Heart left ventricle (tissue), 16 donors: Measurements from ENCODE around the gene EPB41. TPM values are rescaled to one million over a fixed set of nuclear protein-coding genes. Genes with fewer than 3 reads are reported as not detected.

Source experiments
- ATAC-seq, 4 donors: fragments of 200-7000 bp; cut with Tn5 transposase; one replicate each; pipeline ENCODE4 v1.9.1; 2020 to 2022; ENCODE audit warnings: moderate library complexity in 4 of 4, mild to moderate bottlenecking in 3 of 4, moderate number of reproducible peaks in 1 of 4
- DNase-seq, 5 donors: peaks; one replicate each; pipeline ENCODE4 v3.0.0-alpha.2; 2020
- H3K27ac ChIP-seq, 12 donors: fragments of 200-600 bp; sonication (generic) in 4 of 12; one replicate each; pipeline versions ENCODE4 v1.5.0 to v1.8.0; 2016 to 2022; ENCODE audit warnings: mild to moderate bottlenecking in 2 of 12
- H3K27me3 ChIP-seq, 9 donors: fragments of 200-600 bp; sonication (generic) in 2 of 9; one replicate each; pipeline versions ENCODE4 v1.5.1 to v1.8.0; 2016 to 2022; ENCODE audit warnings: mild to moderate bottlenecking in 3 of 9
- H3K36me3 ChIP-seq, 9 donors: fragments of 200-600 bp; sonication (generic) in 2 of 9; one replicate each; pipeline versions ENCODE4 v1.5.0 to v1.8.0; 2018 to 2022; ENCODE audit warnings: mild to moderate bottlenecking in 2 of 9
- H3K4me1 ChIP-seq, 12 donors: fragments of 200-600 bp; sonication (generic) in 4 of 12; one replicate each; pipeline versions ENCODE4 v1.5.0 to v1.8.0; 2016 to 2022; ENCODE audit warnings: mild to moderate bottlenecking in 3 of 12
- H3K4me3 ChIP-seq, 12 donors: fragments of 200-600 bp; sonication (generic) in 4 of 12; one replicate each; pipeline versions ENCODE4 v1.5.0 to v1.8.0; 2017 to 2022; ENCODE audit warnings: mild to moderate bottlenecking in 9 of 12, moderate library complexity in 4 of 12
- H3K9me3 ChIP-seq, 12 donors: fragments of 200-600 bp; sonication (generic) in 4 of 12; one replicate each; pipeline versions ENCODE4 v1.5.0 to v1.8.0; 2016 to 2022; ENCODE audit warnings: mild to moderate bottlenecking in 1 of 12
- CTCF ChIP-seq, 12 donors: fragments of 200-600 bp; sonication (generic) in 4 of 12; IDR thresholded peaks; one replicate each; pipeline versions ENCODE4 v1.5.0 to v1.8.0; 2018 to 2022; ENCODE audit warnings: antibody characterized with exemption in 12 of 12, mild to moderate bottlenecking in 5 of 12
- POLR2A ChIP-seq, 2 donors: fragments of 450-650 bp; IDR thresholded peaks; one replicate each; pipeline ENCODE4 v1.6.1; 2017; ENCODE audit warnings: antibody characterized with exemption in 2 of 2, mild to moderate bottlenecking in 2 of 2, moderate library complexity in 2 of 2
- WGBS, 4 donors: extraction: QIAGEN DNeasy Blood & Tissue Kit in 2 of 4; methylation state at CpG; one replicate each; pipeline versions ENCODE4 v1.1.5 to v1.1.7; 2013 to 2018; 5-methylcytosine and 5-hydroxymethylcytosine counted together
- intact Hi-C, 10 donors: fragments of 100-400 bp; cut with DNase I; formaldehyde crosslinking; loops; one replicate each; pipeline versions ENCODE4 v1.11.1 to v1.14.2; 2022
- polyA plus RNA-seq, 2 donors: library from polyadenylated mRNA; stranded (reverse); fragments of 200-250 nt; gene quantifications; one replicate each; pipeline ENCODE4 v1.2.3, GENCODE V29; 2013
- total RNA-seq, 9 donors: library from RNA; depleted of rRNA in 2 of 9; stranded (reverse); fragments of >200 nt in 2 of 9; fragmentation: NEBNext Ultra II Directional in 3 of 9; extraction: Animal tissue kit (Norgen Biotek cat#: 25700) in 3 of 9; gene quantifications; one replicate each; pipeline versions ENCODE4 v1.1.0 to v1.2.4, GENCODE V29; 2016 to 2023
- donor health status: ischemic (EF 13 %, LVEDD 7.1; RV severe dilation, severe dysfunction).
- donor health status: healthy with polysubstance abuse.
- donor health status: DM: no; HTN: yes; CAD: no.
- donor health status: DM: no; HTN: no; CAD: no.
- donor health status: ischemic (EF 25% LVEDD 6.9; RV normal size, moderate dysfunction).
- donor health status: ischemic (EF 25% LVEDD 5.7; RV mildly dilated, moderate dysfunction).
- donor health status: healthy.
- donor health status: DM: yes; HTN: yes; CAD: no.
- donor health status: ischemic (EF 35%, LVEDD 5.7; RV mildly dilated, moderate dysfunction).
- donor health status: nonischemic (EF 11% LVEDD 7.7; RV severe dilation, severe dysfunction).
- donor health status: DM: yes; HTN: yes; CAD: no.
- donor health status: PGD.
- donor health status: ischemic (EF 29% LVEDD 5.4; RV normal size, mild dysfunction).
- donor health status: nonischemic (EF 23%, LVEDD 6.1; RV moderate dilation, normal function).

Gene EPB41
- total and polyA plus RNA-seq, 11 donors = 7.8 to 34.4 (median 20.1) TPM

- 85 to 92% (median 87%) methylated on average over 2 of the region's 2 CpGs for WGBS, 4 donors
- Histone ChIP-seq H3K27me3 (no peaks in the 10 kb centered on the region), H3K4me1 (peaks cover 0 to 21% (median 10%) of the 10 kb centered on the region in 12 donors), H3K27ac (no peak overlapping the region), H3K9me3 (no peaks in the 10 kb centered on the region), H3K36me3 (no peaks in the 10 kb centered on the region), H3K4me3 (no peak overlapping the region)
- intact Hi-C loops = no loop called here
- no peak for TF ChIP-seq CTCF (IDR thresholded peaks at IDR 0.05)
- TF ChIP-seq POLR2A (IDR thresholded peaks at IDR 0.05) = no peak
- ATAC-seq = no peak
- DNase-seq = no peak
Measured at GRCh38 chr1:28917757-28918118, 3.4 kb downstream of the EPB41 start.

- no peaks in the 10 kb centered on the region for H3K27me3 ChIP-seq
- no peak overlapping the region for H3K27ac ChIP-seq
- intact Hi-C loops = no loop called here
- no peak for ATAC-seq
- TF ChIP-seq CTCF (IDR thresholded peaks at IDR 0.05) (no peak), POLR2A (IDR thresholded peaks at IDR 0.05) (no peak)
- no peak for DNase-seq
- H3K36me3 ChIP-seq = no peaks in the 10 kb centered on the region
- H3K9me3 ChIP-seq = no peaks in the 10 kb centered on the region
- WGBS, 4 donors = 94 to 95% (median 95%) methylated on average over 3 of the region's 3 CpGs
- H3K4me3 ChIP-seq = no peak overlapping the region
- peaks cover 0 to 11% (median 0%) of the 10 kb centered on the region in 12 donors for H3K4me1 ChIP-seq
Measured at GRCh38 chr1:28921286-28921869, 7.0 kb downstream of the EPB41 start.

GRCh38 chr1:28925350-28925891 is 11.1 kb downstream of the EPB41 start:
- peak overlapping the region in 1 of 12 donors; percentile 87 for H3K27ac ChIP-seq
- intact Hi-C loops = no loop called here
- WGBS, 4 donors = 95 to 99% (median 97%) methylated on average over 4 of the region's 4 CpGs

More at GRCh38 chr1:28925350-28925891, 11.1 kb downstream of the EPB41 start:
- no peaks in the 10 kb centered on the region for H3K27me3 ChIP-seq
- H3K4me3 ChIP-seq = no peak overlapping the region
- ATAC-seq = no peak
- H3K9me3 ChIP-seq = no peaks in the 10 kb centered on the region
- no peaks in the 10 kb centered on the region for H3K36me3 ChIP-seq
- TF ChIP-seq CTCF (IDR thresholded peaks at IDR 0.05) (no peak), POLR2A (IDR thresholded peaks at IDR 0.05) (no peak)
- DNase-seq = no peak
- H3K4me1 ChIP-seq = peaks cover 4 to 38% (median 23%) of the 10 kb centered on the region in 12 donors
